ENCODE results near the gene HMX1.

HMX1 gene

DNA sequence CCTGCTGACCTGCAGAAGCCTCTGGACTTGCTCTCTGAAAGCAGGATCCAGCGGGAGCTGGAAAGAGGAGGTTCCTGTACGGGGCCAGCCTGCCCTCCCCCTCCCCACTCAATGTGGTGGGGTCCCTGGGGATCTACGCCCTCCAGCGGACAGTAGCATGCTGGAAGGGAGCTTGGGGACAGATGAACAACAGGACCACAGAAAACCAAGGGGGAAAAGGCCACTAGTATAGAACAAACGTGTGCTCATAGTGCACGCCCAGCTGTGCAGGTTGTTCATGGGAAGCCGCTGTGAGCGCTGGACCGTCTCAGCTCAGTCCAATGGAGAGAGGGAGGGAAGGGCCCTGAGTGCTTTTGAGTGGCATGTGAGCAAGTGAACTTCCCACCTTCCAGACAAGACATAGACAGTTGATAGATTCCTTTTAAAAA lies 15.8 kb downstream of the HMX1 start:
- no peak for ATAC-seq
- DNase-seq: no peak

DNA sequence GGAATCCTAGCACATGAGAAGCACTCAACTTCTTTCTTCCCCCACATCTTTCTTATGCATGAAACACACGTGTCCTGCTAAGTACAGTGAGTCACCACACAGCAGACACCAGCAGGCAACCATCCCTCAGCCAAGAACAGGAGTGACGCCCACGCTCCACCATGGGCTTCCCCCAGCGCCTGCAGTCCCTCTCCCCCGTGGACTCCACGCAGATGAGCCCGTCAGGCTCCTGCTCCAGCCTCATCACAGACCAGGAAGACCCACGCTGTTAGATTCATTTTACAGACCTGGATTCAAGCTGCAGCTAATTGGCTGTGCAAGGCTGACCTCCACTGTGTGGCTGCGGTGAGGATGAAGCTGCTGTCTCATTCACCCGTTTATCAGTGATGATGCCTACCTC lies 16.7 kb downstream of the HMX1 start:
- ATAC-seq (no peak), DNase-seq (no peak)

DNA sequence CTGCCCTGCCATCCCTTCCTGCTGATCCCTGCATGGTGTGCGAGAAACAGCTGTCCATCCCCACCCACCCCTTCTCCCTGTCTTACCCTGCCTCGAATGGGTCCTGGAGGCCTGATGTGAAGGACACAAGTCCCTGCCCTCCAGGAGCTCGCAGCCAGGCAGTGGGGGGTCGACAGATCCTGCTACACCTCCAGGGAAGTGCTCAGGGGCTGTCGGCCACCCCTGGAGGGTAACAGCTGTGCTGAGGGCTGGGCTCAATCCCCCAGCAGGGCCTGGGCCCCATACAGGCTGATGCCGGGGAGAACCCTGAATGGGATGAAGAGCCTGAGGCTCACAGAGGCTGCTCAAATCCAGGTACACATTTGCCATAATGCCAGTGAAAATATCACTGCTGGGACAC lies 17.6 kb downstream of the HMX1 start:
- DNase-seq (no peak), ATAC-seq (no peak)

DNA sequence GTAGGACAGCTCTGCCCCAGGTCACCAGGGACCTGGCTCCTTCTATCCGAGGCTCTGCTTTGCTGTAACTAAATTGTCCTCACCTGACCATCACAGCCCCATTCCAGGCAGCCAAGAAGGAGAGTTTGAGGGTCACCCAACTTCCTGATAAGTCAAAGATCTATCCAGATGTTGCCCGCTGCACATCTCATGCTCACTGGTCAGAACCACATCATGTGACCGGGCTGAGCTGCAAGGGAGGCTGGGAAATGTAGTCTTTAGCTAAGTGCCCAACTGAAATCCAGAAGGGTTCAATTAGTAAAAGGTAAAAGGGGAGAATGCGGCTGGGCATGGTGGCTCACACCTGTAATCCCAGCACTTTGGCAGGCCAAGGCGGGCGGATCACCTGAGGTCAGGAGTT lies 18.4 kb downstream of the HMX1 start:
- ATAC-seq: no peak
- DNase-seq: no peak

DNA sequence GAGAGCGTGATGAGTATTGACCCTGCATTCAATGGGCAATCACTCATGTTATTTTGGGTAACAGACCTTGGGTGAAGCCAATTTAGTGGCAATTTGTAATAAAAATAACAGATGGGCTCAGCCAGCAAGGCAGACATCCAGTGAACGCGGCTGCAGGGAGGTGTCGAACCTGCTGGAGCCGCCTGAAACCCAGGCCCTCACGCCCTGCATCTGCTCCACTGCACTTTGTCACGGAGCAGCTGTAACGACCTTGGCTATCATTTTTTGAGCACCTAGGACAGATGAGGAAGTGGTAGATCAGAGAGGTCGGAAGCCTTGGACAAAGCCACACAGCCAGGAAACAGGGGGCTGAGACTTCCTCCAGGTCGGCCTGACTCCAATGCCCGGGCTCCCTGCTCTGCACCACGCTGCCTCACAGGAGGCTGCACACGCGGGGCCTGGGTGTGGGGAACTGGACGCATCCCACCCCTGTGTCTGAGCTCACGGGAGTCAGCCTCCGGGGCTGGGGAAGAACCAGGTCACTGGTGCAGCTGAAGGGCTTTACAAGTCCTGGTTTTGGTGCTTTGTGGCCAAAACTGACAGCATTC lies 19.4 kb downstream of the HMX1 start:
- DNase-seq (no peak), ATAC-seq (no peak)

DNA sequence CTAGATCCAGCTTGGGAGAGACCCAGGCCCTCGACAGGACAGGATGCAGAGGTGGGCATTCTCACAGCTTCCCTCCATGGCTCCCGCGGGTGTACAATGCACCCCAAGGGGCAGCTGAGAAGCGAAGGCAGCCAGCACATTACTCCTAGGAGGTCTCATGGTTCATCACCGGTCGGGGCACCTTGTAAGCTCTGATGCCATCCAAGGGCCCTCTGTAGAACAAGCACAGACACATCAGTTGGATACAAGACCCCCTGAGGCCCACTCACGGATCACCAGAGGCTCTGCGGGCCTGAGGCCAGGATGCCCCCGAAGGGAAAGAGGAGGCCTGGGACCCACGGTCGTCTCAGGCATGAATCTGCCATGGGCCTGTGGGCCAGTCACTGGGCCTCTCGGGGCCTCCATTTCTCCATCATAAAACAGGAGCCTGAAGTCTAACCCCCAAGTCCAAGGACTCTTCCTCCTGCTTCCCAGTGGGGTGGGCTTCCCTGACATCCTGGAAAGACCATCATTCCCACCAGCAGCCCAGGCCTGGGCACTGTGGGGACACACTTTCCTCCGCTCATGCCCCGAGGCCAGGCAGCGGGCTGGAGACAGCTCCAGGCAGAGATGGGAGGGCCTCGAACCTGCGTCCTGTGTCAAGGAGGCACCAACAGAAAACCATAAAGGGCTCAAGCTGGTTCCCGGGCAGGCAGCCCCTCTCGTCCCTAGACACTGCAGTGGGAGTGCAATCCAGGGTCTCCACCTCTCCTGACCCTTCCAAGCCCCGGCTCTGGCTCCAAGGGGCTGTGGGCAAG lies 20.1 kb downstream of the HMX1 start:
- DNase-seq (no peak), ATAC-seq (no peak)

DNA sequence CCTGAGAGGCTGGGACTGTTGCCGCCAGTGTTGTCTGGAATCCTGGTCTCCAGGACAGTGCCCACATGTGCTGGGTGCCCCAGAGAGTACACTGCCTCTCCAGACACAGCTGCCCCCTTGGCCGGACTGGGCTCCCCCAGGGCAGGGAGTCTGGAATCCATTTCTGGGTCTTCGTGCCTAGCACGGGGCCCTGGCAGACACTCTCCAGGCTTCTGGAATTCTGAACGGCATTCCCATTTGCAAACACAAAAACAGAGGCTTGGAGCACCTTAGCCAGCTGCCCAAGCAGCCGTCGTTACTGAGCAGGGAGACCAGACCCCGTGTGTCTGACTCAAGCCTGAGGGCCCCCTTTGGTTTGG lies 20.8 kb downstream of the HMX1 start:
- DNase-seq: no peak
- no peak for ATAC-seq

DNA sequence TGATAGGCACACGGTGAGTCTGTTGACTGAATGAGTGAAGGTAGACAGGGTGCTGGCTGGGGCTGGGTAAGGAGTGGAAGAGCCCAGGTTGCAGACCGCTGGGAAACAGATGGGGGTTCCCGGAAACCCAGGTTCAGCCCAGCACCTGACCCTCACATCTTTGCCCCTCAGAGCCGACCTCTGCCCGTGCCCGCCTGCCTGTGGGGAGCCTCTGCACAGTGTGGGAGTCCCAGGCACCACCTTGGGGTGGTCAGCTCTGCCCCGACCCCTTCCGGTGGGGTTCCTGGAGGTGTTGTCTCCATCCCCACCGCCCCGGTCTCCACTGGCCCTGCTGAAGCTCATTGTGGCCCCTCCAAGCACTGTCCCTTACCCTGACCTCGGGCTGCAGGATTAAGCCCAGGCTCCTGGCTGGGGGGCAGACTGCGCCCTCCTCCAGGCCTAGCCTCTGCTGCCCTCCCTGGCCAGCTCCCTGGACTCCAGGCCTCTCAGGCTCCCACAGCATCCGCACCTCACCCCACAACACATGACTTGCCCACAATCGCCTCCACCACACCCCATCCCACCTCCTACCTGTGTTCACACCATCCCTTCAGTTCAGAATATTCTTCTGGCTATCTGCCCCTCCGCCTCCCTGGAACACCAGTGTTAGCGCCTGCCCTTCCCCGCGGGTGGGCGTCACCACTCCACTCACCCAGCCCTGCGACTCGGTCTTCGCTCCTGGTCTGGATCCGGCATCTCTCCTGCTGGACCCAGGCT lies 21.4 kb downstream of the HMX1 start:
- DNase-seq: no peak

DNA sequence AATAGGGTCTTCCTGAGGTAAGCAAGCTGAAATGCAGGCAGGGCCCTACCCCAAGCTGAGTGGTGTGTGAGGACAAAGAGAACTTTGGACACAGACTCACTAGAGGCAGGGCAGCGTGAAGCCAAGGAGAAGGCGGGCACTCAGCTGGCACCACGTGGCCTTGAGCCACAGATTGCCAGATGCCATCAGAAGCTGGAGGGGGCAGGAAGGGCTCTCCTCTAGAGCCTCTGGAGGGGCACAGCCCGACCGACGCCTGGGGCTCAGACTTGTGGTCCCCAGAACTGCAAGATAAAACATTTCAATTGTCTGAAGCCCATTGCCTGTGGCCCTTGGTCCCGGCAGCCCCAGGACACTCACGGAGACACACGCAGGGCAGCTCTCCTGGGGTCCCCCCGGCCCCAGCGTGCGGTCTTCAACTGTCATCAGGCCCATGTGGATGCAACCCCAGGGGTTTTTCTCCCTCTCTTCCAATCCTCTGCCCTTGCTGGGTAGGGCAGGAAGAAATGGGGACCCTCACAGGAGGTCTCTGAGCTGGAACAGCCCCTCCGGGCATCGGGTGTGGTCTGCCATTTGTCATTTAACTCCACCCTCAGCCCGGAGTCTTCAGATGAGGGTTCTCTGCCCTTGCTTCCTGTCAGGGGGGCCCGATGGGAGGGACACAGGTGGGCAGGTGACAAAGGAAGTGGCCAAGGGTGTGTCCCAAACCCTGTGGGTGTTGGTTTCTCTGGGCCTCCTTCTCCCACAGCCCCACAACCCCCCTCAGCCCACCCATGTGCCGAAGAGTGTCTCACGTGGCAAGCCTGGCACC lies 22.2 kb downstream of the HMX1 start:
- ATAC-seq: no peak
- no peak for DNase-seq

More for the DNA sequence above, 21.4 kb downstream of the HMX1 start:
- no peak for ATAC-seq

DNA sequence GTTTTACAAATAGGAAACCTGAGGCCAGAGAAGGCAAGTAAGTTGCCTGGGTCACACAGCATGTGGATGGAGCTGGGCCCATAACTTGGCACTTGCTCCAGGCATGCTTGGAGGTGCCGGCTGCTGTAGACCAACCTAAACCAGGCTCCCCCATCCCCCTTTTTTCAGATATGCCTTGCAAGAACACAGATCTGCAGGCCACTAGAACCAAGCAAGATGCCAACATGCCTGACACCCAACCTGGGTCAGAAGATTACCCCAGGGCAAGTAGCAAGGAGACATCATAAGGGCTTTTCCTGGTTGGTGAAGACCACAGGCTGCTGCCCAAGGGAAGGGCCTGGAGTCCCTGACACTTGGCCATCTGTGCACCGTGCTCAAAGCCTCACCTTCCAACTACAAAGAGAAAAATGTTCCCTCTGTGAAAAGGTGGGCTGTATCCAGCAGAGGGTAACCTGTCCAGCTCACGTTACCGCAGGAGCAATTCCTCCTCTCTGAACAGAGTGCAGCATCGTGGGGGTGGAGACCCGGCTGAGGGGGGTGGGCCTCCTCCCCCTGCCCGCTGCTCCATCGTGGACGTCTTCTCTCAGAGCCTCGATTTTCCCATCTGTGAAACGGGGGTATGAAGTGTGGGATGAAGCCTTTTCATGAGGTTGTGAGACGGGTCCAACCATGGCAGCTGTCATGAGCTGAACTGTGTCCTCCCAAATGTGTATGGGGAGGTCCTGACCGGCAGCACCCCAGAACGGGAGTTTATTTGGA lies 23.0 kb downstream of the HMX1 start:
- DNase-seq (no peak), ATAC-seq (no peak)

DNA sequence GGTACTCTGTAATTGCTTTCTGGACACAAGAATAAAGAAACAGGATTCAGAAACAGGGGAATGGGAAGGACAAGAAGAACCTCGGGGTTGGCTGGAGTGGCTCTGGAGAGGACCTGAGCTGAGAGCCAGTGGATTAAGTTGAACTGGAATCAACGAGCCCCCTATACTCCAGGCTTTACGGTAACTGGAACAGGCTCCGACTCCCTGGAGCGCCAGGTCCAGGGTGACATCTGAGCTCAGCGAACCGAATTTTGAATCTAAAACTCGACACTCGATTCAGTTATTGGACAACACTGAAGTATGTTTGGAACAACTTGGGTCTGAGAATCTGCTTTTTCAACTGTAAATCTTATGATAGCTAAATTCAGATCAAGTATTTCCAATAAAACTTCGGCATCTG lies 23.9 kb downstream of the HMX1 start:
- no peak for ATAC-seq
- no peak for DNase-seq

DNA sequence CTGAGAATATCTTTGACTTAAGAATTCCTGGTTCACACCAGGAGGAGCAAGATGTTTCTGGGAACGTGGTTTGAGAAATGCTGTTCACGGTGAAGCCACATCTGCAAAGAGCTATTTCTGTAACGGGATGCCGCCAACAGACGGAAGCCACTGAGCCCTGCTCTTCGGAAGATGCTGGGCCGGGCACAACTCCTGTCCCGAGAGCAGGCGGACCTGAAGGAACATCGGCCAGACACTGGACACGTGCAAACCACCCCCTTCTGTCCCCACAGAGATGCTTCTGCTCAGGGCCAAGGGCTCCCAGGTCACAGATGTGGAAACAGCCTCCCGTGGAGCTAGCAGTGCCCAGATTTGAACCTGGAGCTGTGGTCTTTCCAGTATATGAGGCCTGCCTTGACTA lies 24.3 kb downstream of the HMX1 start:
- ATAC-seq (no peak), DNase-seq (no peak)

DNA sequence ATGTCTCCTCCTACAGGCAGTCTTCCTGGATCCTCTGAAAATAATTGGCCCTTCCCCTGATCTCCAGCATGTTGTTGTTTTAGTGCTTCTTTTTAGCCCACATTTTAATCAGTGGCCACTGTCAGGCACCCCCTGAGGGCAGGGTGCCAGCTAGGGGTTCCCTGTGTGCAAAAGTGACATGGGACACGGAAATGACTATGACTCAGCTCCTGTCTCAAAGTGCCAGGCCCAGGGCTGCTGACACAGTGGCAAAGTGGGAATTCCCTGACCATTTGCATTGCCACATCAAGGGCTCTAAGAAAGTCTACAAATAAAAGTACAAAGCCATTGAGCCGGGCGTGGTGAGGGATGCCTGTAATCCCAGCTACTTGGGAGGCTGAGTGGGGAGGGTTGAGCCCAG lies 24.8 kb downstream of the HMX1 start:
- no peak for ATAC-seq
- DNase-seq: no peak

DNA sequence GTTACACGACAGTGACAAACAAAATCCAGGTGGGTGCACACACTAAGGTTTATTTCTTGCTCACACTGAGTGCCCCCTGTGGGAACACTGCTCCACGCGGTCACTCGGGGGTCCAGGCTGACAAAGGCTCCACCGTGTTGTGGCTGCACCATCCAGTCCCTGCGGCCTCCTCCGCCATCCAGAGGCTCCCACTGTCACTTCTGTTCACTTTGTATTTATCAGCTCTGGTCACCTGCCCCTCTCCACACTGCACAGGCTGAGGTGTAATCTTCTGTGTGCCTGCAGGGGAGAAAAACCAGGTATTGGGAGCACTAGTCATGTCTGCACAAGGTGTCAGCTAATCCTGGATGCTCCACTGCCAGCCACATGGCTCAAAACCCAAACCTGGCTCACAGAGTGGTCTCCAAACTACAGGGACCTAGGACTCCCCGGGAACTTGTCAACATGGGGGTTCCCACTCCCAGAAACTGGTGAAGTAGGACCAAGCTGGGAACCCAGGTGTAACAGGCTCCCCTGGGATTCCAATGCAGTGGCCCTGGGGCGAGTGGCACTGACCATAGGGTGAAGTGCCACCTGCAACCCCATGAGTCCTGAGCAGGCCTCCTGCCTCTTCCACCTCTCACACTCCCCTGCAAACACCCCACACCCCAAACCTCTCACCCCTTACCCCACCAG lies 25.5 kb downstream of the HMX1 start:
- ATAC-seq: no peak

DNA sequence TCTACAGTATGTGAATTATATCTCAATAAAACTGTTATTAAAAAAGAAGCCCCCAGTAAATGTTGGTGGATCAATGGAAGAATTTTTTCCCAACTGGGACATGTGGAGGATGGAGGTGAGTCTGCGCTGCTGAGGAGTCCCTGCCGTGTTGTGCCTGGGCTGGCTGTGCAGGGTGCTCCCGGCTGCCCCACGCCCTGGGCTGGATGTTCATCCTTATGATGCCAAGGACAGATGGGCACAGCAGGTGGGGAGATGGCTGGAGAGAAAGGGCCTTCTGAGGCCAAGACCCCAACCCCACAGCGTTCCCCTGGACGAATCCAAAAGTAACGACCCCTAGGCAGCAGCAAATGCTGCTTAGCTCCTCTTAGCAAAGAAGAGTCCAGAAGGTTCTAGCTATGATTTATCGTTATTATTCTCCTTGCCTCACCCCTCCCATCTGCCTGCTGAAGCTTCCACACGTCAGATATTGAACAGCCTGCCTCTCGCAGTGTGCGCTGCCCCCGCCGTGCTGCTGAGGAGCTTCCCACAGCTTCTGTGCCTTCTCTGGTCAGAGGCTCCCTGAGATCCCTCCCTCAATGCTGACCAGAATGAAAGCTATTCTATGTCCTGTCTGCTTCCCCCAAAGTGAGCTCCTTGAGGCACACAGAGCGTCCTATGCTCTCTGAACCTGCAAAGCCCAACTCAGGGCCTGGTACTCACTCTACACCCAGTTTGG lies 26.5 kb downstream of the HMX1 start:
- DNase-seq (no peak), ATAC-seq (no peak)

More for the DNA sequence above, 25.5 kb downstream of the HMX1 start:
- DNase-seq: no peak

DNA sequence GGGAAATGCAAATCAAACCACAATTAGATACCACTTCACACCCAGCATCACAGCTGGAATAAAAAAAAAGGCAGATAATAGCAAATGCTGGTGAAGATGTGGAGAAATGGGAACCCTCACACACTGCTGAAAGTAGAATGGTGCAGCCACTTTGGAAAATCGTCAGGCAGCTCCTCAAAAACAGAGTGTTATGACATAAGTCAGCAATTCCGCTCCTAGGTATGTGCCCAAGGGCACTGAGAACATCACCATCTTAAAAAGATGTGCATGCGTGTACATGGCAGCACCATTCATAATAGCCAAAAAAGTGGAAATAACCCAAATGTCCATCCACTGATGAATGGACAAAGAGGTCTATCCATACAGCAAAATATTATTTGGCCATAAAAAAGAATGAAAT lies 28.0 kb downstream of the HMX1 start:
- no peak for ATAC-seq
- DNase-seq: no peak

DNA sequence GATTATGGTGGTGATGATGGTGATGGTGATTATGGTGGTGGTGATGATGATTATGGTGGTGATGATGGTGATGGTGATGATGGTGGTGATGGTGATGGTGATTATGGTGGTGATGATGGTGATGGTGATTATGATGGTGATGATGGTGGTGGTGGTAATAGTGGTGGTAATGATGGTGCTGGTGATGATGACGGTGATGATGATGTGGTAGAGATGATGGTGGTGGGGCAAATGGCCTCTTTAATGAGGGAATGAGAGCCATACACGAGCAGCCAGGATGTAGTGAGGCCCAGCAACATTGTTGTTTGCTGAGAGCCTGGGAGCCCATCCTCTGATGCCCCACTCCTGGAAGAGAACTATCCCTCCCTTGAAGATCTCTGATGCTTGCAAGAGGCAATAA lies 29.0 kb downstream of the HMX1 start:
- DNase-seq (no peak), ATAC-seq (no peak)

DNA sequence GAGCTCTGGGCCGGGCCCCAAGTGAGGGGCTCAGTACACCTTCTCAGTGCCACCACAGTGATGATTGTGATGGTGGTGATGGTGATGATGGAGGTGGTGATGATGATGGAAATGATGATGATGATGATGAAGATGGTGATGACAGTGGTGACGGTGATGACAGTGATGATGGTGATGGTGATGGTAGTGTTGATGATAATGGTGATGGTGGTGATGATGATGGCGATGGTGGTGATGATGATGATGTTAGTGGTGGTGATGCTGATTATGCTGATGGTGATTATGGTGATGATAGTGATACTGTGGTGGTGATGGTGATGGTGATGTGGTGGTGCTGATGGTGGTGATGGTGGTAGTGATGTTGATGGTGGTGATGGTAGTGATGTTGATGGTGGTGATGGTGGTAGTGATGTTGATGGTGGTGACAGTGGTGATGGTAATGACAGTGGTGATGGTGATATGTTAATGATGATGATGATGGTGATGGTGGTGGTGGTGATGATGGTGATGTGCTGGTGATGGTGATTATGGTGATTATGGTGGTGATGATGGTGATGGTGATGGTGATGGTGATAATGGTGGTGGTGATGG lies 29.9 kb downstream of the HMX1 start:
- DNase-seq: no peak
- ATAC-seq: no peak

DNA sequence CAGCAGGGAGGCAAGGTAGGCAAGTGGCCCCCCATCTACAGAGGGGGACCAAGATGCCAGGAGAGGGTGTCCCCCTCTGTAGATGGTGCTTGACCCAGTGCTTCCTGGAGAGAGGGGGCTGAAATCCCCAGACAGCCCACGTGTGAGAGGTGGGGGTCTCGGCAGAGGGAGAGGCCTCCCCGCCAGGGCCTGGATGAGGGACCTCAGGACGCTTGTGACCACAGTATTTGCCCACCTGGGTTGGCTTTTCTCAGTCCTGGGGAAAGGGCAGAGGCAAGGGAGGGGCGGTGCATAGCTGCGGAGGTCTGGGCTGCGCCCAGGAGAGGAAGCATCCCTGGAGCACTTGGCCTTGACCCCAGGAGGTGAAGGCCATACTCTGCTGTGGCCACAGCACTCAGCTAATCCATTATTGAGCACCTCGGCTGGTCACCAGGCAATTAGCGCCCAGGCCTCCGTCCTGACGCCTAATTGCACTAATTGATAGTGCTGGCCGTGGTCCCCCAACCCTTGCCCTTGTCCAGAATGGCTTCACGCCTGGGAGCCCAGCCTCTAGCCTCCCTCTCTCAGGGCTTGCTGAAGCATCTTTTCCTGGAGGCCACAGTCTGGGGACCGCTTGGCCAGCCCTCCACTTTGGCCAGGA lies 30.7 kb downstream of the HMX1 start:
- ATAC-seq (no peak), DNase-seq (no peak)

Data from stimulated activated naive CD8-positive, alpha-beta T cell treated with anti-CD3 and anti-CD28 coated beads, Interleukin-15, Interleukin-2, amounts not matched to agents 100 U/mL and 50 U/mL, for 24 hours (primary cell).